ENCODE measurements around the gene ENTPD3.

ENTPD3 gene

DNA sequence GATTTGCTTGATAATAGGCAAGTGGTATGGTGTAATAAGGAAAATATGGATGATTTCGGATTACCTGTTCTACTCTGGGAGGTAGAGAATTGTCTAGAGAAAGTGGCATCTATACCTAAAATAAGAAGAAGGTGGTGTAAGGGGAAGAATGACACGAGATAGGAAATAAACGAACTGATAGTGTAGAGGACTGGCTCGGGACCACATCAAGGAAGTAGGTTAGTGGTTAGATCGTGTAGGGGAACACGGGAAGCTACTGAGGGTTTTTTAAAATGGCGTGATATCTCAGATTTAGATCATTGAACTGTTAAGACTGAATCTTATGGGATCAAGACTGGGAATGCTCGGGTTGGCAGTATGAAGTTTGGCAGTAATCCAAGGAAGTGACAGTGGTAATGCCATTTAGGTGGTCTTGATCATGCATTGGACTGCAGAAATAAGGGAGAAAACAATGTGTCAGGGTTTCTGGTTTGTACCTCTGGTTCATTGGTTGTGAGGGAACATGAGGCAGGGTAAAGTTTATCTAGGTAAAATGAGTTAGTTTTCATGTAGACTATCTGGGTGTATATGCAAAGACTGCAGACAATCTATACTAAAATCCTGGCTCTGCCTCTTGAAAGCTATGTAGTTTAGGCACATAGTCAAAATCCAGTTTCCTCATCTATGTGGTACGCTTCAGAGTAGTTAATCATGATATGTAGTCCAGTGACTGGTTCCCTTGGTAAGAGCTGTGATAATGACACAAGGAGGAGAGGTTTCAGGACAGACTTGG is 77.5 kb downstream of the ENTPD3 start:
- DNase-seq = peak; percentile 38

DNA sequence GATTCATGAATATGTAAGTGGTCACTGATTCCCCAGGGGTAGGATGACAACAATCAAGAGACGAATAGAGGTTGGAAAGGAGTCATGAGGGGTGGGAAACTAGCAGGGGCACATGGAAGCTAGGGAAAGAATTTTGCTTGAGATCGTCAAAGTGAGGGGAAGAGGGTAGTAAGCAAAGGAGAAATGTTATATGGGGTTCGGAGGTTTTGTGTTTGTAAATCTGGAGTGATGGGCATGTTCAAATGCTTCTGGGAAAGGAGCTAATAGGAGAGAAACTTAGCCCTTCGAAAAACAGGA is 78.1 kb downstream of the ENTPD3 start:
- no peak for DNase-seq

DNA sequence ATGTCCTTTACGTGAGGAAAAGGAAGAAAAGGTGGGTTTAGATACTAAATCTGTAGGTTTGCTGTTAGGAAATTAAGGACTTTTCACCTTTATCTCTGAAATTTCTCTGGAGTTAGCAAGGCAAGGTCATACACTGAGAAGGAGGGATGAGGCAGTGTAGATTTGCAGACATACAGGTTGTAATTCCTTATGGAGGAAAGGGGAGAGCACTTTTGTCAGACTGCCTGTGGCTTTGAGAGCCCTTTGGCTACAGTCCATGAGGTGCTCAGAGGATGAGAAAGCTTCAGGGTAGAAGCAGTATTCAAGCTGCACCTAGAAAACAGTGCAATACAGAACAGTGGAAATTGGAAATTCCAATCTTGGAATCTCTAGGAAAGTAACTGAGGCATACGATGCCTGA is 78.5 kb downstream of the ENTPD3 start:
- no peak for DNase-seq

DNA sequence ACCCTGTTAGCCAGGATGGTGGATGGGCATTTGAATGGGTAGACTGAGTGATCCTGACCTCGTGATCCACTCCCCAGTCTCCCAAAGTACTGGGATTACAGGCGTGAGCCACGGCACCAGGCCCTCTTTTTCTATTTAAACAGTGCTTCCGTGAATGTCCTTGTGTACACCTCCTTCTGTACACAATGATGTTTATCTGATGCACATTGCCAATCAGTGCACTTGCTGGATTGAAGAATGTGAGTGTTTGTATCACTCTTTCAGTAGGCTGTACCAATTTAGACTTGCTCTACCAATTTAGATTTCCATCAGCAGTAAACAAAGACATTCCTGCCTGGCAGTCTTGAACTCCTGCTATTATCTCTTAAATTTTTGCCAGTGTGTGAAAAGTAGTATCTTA is 81.0 kb downstream of the ENTPD3 start:
- no peak for DNase-seq

DNA sequence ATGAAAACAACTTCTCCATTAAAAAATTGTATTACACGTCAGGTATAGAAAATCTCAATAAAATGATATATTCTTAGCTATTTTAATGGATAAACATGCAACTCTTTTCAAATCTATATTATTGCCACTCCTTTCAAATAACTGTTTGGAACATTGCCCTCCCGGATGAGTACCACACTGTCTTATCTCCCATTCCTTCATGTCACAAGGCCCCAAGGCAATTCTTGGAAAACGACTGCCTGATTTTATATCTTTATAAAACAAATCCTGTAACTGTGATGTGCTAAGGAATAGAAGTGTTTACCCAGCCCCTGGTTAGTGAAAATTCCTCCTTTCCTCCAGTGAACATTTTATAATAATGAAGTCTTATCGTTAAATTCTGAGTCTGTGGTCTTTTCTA is 83.7 kb downstream of the ENTPD3 start:
- DNase-seq = peak; percentile 94

DNA sequence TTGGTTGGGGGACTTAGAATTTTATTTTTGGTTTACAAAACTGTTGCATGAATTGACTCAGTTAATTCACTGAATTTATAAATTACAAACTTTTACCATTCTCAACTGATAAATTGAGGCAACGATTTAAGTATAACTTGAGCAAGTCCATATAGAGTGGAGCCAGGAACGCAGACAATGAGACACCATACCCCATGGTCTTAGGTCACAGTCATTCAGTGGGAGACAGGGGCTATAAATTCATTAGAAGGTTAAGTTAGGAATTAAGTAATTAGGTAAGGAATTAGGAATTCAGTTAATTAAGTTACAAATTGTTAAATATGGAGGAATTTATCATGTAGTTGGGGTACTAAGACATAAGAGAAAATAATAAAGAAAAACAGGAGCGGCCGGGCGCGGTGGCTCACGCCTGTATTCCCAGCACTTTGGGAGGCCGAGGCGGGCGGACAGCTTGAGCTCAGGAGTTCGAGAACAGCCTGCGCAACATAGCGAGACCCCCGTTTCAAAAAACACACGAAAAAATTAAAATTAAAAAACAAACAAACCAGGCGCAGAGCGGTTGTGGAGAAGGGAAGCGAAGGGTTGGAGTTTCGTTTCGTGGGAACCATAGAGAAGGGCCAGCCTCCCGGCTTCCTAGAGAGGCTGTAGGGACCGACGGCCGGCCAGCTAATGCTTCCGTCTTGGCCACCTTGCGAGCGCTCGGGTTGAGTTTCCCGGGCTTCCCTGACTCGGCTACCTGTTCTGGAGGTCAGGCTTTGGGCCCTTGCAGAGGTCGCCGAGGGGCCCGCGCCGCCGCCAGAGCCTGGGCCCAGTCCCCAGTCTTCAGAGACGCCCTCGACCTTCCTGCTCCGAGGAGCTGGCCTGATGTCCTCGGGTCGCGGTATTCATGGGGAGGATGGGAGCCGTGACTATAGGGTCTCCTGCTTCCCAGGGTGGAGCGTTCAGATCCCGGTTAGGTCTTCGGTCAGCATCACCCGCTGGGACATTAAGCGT is 89.8 kb downstream of the ENTPD3 start, which contains the start of gene ZNF619:
ZNF619 (plus strand) TSS at position 645 of the 993 bp plus-strand sequence. CDS start 858 bp downstream, outside the sequence.
- DNase-seq = peak; percentile 71

DNA sequence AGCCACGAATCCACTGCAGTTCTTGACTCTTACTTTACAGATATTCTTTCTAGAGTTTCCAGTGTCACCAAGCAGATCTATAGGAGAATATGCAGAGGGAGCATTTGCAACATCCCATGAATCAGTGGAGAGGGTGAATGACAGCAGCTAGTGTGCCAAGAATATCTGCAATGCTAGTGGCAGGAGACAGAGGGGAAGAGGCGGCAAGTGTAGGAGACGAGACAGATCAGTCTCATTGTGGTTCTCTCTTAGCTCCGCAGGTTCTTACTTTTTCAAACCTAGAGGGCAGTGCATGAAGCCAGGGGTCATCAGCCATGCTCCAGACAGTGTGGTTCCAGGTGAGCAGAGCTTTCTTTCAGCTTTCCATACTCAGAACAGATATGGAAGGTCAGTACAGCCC is 90.7 kb downstream of the ENTPD3 start:
- DNase-seq = peak; percentile 44

All from hematopoietic multipotent progenitor cell treated with erythropoietin and hydrocortisone succinate and interleukin-3 and kit ligand, for 8 days (in vitro differentiated cells).